HCT116 (cell line): Measurements from ENCODE around the gene SPEM3. TPM values are rescaled to one million over a fixed set of nuclear protein-coding genes. Genes with fewer than 3 reads are reported as not detected.

Experiments used
- ATAC-seq: fragments of 200-7000 bp; cut with Tn5 transposase; 2 replicates; pipeline ENCODE4 v1.9.1; 2020; ENCODE audit warnings: mild to moderate bottlenecking, moderate library complexity
- BruUV-seq: library from RNA; stranded (reverse); fragments of 400-500 nt; replicated peaks from 2 replicates; lab custom pipeline; 2021; lab: Mats Ljungman, UMichigan
- CTCF ChIA-PET: fragments of 300-600 bp; sonication (Branson Sonifier 250); formaldehyde crosslinking; loops from one replicate; lab custom pipeline; 2021; ENCODE audit warnings: antibody characterized with exemption; lab: Charles Lee
- POLR2A ChIA-PET: fragments of 300-600, 350-600 bp; sonication (Branson Sonifier 250); formaldehyde crosslinking; loops from one replicate; lab custom pipeline; 2021; ENCODE audit warnings: antibody characterized with exemption; lab: Charles Lee
- RAD21 ChIA-PET, 2 experiments: fragments of 300-600 bp; sonication (Branson Sonifier 250); formaldehyde crosslinking; loops; one replicate each; lab custom pipeline; 2023; ENCODE audit warnings: low total read pairs in 2 of 2; ENCODE audit not compliant: uncharacterized antibody in 2 of 2, unreplicated experiment in 2 of 2, low non-redundant PET in 1 of 2; lab: Charles Lee
- DNase-seq: peaks from one replicate; pipeline ENCODE4 v3.0.0-alpha.2; 2010; ENCODE audit warnings: low read depth, low spot score
- H2AFZ ChIP-seq: fragments of 200-600 bp; shearing (Covaris generic), sonication (generic); 2 replicates; pipeline ENCODE4 v1.6.1; 2017; ENCODE audit warnings: low read depth, mixed run types, mixed read lengths, antibody characterized with exemption, low read length; ENCODE audit not compliant: poor library complexity, severe bottlenecking
- H3K27ac ChIP-seq: 2 replicates; pipeline ENCODE4 v1.5.1; 2012; ENCODE audit warnings: low read depth, low read length
- H3K27me3 ChIP-seq: fragments of 200-600 bp; sonication (generic); 2 replicates; pipeline ENCODE4 v1.6.1; 2016; ENCODE audit warnings: mixed run types, low read length, mixed read lengths; ENCODE audit not compliant: insufficient read depth
- H3K36me3 ChIP-seq, 2 experiments: fragments of 200-500 bp in 1 of 2; fragments of 200-600 bp in 1 of 2; sonication (Bioruptor generic) in 1 of 2; sonication (generic) in 1 of 2; 2 replicates each; pipeline versions ENCODE4 v1.5.1 to v1.6.1; 2014 to 2016; ENCODE audit warnings: low read length in 2 of 2, inconsistent platforms in 1 of 2, mixed read lengths in 1 of 2, mixed run types in 1 of 2; ENCODE audit not compliant: insufficient read depth in 2 of 2, control insufficient read depth in 1 of 2
- H3K4me1 ChIP-seq, 2 experiments: fragments of 200-600 bp in 1 of 2; sonication (generic) in 1 of 2; 2 replicates each; pipeline versions ENCODE4 v1.5.1 to v1.6.1; 2012 to 2017; ENCODE audit warnings: low read length in 2 of 2, inconsistent platforms in 1 of 2, mild to moderate bottlenecking in 1 of 2, mixed read lengths in 1 of 2, mixed run types in 1 of 2, moderate library complexity in 1 of 2; ENCODE audit not compliant: insufficient read depth in 2 of 2, control insufficient read depth in 1 of 2
- H3K4me2 ChIP-seq: fragments of 200-600 bp; sonication (generic); 2 replicates; pipeline ENCODE4 v1.6.1; 2017; ENCODE audit warnings: mixed run types, low read length, mixed read lengths
- H3K4me3 ChIP-seq, 2 experiments: fragments of 200-600 bp in 1 of 2; sonication (generic) in 1 of 2; replicated peaks in 1 of 2; 2 replicates each; pipeline ENCODE4 v1.5.1; 2011 to 2016; ENCODE audit warnings: low read length in 2 of 2, control low read depth in 1 of 2, low read depth in 1 of 2, mild to moderate bottlenecking in 1 of 2, mixed read lengths in 1 of 2, mixed run types in 1 of 2
- H3K79me2 ChIP-seq: fragments of 200-600 bp; sonication (generic); 2 replicates; pipeline ENCODE4 v1.6.1; 2017; ENCODE audit warnings: mild to moderate bottlenecking, mixed run types, low read length, moderate library complexity, mixed read lengths; ENCODE audit not compliant: insufficient read depth
- H3K9ac ChIP-seq: fragments of 200-600 bp; sonication (generic); 2 replicates; pipeline ENCODE4 v1.6.1; 2016; ENCODE audit warnings: low read length, mixed read lengths
- H3K9me2 ChIP-seq: fragments of 200-600 bp; sonication (generic), shearing (Covaris generic); 2 replicates; pipeline ENCODE4 v1.6.1; 2017; ENCODE audit warnings: mixed run types, mild to moderate bottlenecking, moderate library complexity; ENCODE audit not compliant: insufficient read depth
- H3K9me3 ChIP-seq, 2 experiments: fragments of 200-500 bp in 1 of 2; fragments of 200-600 bp in 1 of 2; sonication (Bioruptor generic) in 1 of 2; sonication (generic) in 1 of 2; 2 replicates each; pipeline ENCODE4 v1.6.1; 2014 to 2017; ENCODE audit warnings: low read length in 2 of 2, mixed read lengths in 2 of 2, inconsistent platforms in 1 of 2, low read depth in 1 of 2, mild to moderate bottlenecking in 1 of 2, mixed run types in 1 of 2, moderate library complexity in 1 of 2; ENCODE audit not compliant: control insufficient read depth in 1 of 2, insufficient read depth in 1 of 2
- H4K20me1 ChIP-seq: fragments of 200-600 bp; sonication (generic), shearing (Covaris generic); 2 replicates; pipeline ENCODE4 v1.6.1; 2017; ENCODE audit warnings: mixed run types, mild to moderate bottlenecking, moderate library complexity; ENCODE audit not compliant: insufficient read depth
- EGR1 ChIP-seq: IDR thresholded peaks from 2 replicates; pipeline ENCODE4 v1.6.1; 2012; ENCODE audit warnings: low read depth
- RAD21 ChIP-seq: IDR thresholded peaks from 2 replicates; pipeline ENCODE4 v1.6.1; 2012; ENCODE audit warnings: low read depth, mild to moderate bottlenecking
- TCF7L2 ChIP-seq: IDR thresholded peaks from 2 replicates; pipeline ENCODE4 v1.7.0; 2011; ENCODE audit warnings: borderline replicate concordance, inconsistent platforms; ENCODE audit not compliant: insufficient read depth, insufficient read length; ENCODE audit errors: extremely low read depth
- YY1 ChIP-seq: IDR thresholded peaks from 2 replicates; pipeline ENCODE4 v1.6.1; 2011; ENCODE audit warnings: low read length, low read depth, moderate library complexity, mild to moderate bottlenecking; ENCODE audit not compliant: insufficient replicate concordance; ENCODE audit errors: extremely low read depth
- ZFX ChIP-seq: fragments of 450-650 bp; IDR thresholded peaks from 2 replicates; pipeline ENCODE4 v1.6.1; 2017
- intact Hi-C: fragments of 100-400 bp; cut with micrococcal nuclease; formaldehyde crosslinking; loops from 2 replicates; pipeline ENCODE4 v1.10.0; 2022
- total RNA-seq: library from RNA; stranded (reverse); gene quantifications from one replicate; pipeline ENCODE4 v1.2.1, GENCODE V29; 2021; ENCODE audit not compliant: unreplicated experiment

The SPEM3 gene
- total RNA-seq, 1 experiment from 2014 or later: not detected

GRCh38 chr17:7478276-7479212 lies 49.9 kb downstream of the SPEM3 start:
- H3K9me3 ChIP-seq: no peaks in the 10 kb centered on the region
- H3K4me3 ChIP-seq: peak overlapping the region; percentile 60 to 94
- DNase-seq: no peak
- intact Hi-C loops: loop anchor here (2.0 kb wide), 1 partner anchor 122 kb away; no protein-coding TSS in a partner anchor
- peak; percentile 19 for TF ChIP-seq YY1
- no peak for TF ChIP-seq EGR1
- no peak for TF ChIP-seq TCF7L2
- TF ChIP-seq, all 23 proteins: peak for 1
- H2AFZ ChIP-seq: no peak overlapping the region
- POLR2A ChIA-PET: no interaction called here
- H3K4me1 ChIP-seq: peaks cover 25 to 63% of the 10 kb centered on the region in 2 experiments
- H3K27me3 ChIP-seq: no peaks in the 10 kb centered on the region
- ATAC-seq: peak; percentile 30
- TSS peak; percentile 12 for BruUV-seq
- CTCF ChIA-PET: no interaction called here
- no peaks in the 10 kb centered on the region for H4K20me1 ChIP-seq
- H3K36me3 ChIP-seq: no peaks in the 10 kb centered on the region
- RAD21 ChIA-PET: no interaction called here
- peak overlapping the region; percentile 100 for H3K4me2 ChIP-seq
- H3K9me2 ChIP-seq: no peaks in the 10 kb centered on the region
- H3K79me2 ChIP-seq: peaks cover 36% of the 10 kb centered on the region
- peak overlapping the region; percentile 89 for H3K9ac ChIP-seq
- peak overlapping the region; percentile 87 for H3K27ac ChIP-seq

- H2AFZ ChIP-seq: peak within 1 kb of the TSS; percentile 45
- H3K4me3 ChIP-seq: peak within 1 kb of the TSS; percentile 60 to 94
- no peaks in the 10 kb centered on the region for H4K20me1 ChIP-seq
- intact Hi-C loops: loop anchor here (2.0 to 10.0 kb wide), 2 partner anchors 85 to 123 kb away; partner anchors contain the start of gene SENP3
- POLR2A ChIA-PET: no interaction called here
- H3K4me1 ChIP-seq: peaks cover 25 to 67% of the 10 kb centered on the region in 2 experiments
- RAD21 ChIA-PET: no interaction called here
- peak within 1 kb of the TSS; percentile 87 for H3K27ac ChIP-seq
- peak within 1 kb of the TSS; percentile 89 for H3K9ac ChIP-seq
- peaks cover 36% of the 10 kb centered on the region for H3K79me2 ChIP-seq
- no peaks in the 10 kb centered on the region for H3K9me3 ChIP-seq
- H3K9me2 ChIP-seq: no peaks in the 10 kb centered on the region
- no peaks in the 10 kb centered on the region for H3K36me3 ChIP-seq
- no TSS peak for BruUV-seq
- no peaks in the 10 kb centered on the region for H3K27me3 ChIP-seq
- CTCF ChIA-PET: interaction anchor here (1.2 kb wide), 1 partner anchor 43 kb away, joined by 3 read pairs; no protein-coding TSS in a partner anchor
- TF ChIP-seq TCF7L2 (peak; percentile 74), ZFX (peak; percentile 58), RAD21 (no peak)
- ATAC-seq: peak; percentile 26
- H3K4me2 ChIP-seq: peak within 1 kb of the TSS; percentile 100
- no peak for DNase-seq
Measured at GRCh38 chr17:7479213-7480088, 50.8 kb downstream of the SPEM3 start, which contains the start of gene ZBTB4. TSS of gene ZBTB4 (minus strand) at chr17:7479631. CDS start at chr17:7466801, 12,830 bp downstream.
